HG03025 (cell line): ENCODE measurements around the gene XKR3.
"Not testable (repeated sequence)": the region's sequence is repeated elsewhere in the genome, so short reads cannot be mapped to it uniquely, and the experiment has no call there.

Source experiments
- ATAC-seq: cut with Tn5 transposase; IDR thresholded peaks from one replicate; pipeline ENCODE4 v1.9.1; 2021; ENCODE audit warnings: mild to moderate bottlenecking, moderate library complexity; ENCODE audit not compliant: unreplicated experiment, low FRiP score

Gene XKR3

DNA sequence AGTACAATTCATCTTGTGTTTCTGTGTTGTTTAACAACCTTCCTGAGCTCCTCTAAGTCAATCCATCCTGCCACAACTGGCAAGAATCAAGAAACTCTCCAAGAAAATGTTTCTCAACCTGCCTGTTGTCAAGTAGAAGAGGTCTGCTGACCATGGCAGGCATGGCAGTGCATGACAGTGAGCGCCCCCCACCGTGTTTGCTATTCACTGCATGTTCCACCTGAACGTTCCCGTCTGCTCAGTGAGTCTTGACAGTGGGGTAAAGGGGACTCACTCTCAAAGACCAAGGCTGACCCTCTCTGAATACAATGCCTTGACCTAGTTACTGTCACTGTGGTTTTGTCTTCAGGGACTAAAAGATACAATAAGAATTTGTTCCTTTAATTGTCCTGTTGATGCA lies 75.9 kb downstream of the XKR3 start:
- not testable (repeated sequence) for ATAC-seq

DNA sequence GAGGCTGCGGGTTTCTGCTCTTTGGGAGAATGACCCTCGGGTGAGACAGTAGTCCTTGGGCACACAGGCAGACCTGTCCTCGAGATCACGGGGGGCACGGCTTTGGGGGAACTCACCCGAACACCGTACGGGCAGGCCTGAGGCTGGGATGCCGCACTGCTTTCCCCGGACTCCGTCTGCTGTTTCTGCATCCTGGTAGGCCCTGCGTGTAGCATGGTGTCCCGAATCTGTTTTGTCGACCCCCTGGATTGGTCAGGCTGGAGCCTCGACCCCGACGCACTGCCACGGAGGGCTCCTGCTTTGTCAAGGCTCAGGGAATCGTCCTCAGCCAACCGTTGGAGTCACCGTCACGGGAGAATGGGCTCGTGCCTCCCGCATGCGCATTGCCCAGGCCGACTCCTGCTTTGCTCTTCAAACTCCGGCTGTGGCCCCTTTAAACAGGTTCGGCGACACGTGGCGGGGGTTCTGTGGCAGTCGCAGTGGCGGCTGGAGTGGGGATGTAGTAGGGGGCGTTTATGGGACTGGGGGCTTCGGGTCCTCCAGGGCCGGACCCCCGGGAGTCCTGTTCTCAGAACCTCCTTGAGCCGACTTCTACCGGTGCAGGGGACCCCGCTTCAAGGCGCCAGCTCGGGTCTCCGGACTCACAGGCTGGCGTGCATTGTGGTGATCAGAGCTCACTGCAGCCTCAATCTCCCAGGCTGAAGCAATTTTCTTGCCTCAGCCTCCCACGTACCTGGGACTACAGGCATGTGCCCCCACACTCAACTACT lies 76.9 kb downstream of the XKR3 start:
- not testable (repeated sequence) for ATAC-seq

DNA sequence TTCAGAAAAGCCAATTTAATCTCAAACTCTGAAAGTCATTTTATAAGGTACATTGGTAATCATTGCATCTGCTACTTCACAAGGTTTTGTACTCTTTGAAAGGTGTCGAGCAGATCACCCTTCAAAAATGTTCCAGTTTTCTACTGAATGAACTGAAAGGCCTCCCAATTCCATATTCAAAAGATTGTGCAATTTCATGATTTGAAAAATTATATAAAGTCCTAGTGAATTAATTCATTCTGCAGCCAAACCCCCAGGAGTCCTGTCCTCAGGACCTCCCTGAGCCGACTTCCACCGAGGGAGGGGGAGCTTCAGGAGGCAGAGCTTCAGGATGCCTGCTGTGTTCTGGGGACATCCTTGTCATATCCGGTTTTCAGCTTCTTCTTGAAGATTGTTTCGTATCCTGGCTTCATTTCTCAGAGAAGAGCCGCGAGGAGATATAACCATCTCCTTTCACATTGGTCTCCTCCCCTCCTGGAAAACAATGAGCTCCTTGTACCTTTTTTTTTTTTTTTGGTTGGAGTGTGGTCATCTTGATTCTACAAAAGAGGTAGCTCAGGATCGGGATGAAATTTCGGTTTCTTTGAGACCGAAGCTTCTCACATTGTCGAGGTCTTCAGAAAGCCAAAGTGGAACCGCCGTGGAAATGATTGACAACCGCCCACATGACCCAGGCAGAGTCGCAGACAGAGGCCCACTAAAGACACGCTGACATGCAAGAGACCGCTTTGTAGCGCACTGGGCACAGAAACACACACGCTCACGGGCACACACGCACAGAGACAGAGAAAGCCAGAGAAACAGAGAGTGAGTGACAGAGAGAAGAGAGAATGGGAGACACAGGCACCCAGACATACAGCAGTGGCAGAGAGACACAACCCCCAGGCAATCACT lies 77.7 kb downstream of the XKR3 start:
- not testable (repeated sequence) for ATAC-seq

DNA sequence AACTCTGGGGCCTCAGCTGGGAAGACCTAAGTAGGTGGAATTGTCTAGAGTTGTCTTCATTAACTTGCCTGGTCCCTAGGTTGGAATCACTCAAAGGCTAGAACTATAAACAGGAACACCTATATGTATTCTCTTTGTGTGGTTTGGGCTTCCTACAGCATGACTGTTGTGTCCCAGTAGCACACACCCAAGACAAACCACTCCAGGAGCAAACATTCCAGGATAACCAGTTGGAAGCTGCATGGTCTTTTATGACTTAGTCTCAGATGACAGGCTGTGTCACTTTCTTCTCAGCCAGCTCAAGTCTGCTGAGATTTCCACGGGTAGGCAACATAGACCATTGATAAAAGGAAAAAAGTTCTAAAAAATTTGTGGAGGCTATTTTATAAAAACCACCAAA lies 90.9 kb downstream of the XKR3 start:
- not testable (repeated sequence) for ATAC-seq
